Measurements from ENCODE around the gene OR56B4.
A peak's percentile ranks its signal among the peaks of the same experiment; 100 is the strongest.
"Not testable (repeated sequence)": the region's sequence is repeated elsewhere in the genome, so short reads cannot be mapped to it uniquely, and the experiment has no call there.

Gene OR56B4, protein sequence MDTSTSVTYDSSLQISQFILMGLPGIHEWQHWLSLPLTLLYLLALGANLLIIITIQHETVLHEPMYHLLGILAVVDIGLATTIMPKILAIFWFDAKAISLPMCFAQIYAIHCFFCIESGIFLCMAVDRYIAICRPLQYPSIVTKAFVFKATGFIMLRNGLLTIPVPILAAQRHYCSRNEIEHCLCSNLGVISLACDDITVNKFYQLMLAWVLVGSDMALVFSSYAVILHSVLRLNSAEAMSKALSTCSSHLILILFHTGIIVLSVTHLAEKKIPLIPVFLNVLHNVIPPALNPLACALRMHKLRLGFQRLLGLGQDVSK

DNA sequence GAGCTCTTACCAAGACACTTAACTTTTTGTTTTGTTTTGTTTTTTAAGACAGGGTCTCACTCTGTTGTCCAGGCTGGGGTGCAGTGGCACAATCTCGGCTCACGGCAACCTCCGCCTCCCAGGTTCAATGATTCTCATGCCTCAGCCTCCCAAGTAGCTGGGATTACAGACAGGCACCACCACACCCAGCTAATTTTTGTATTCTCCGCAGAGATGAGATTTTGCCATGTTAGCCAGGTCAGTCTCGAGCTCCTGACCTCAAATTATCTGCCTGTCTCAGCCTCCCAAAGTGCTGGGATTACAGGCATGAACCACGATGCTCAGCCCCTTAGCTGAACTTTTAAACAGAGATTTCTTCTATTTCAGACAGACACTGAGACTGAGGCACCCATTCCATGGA, at the start of gene OR56B4:
Gene OR56B4 (plus strand): TSS at position 301 of the 400 bp plus-strand sequence. CDS start 95 bp downstream, at position 396.
- not testable (repeated sequence) for DNase-seq (ENCODE audit: low spot score)

DNA sequence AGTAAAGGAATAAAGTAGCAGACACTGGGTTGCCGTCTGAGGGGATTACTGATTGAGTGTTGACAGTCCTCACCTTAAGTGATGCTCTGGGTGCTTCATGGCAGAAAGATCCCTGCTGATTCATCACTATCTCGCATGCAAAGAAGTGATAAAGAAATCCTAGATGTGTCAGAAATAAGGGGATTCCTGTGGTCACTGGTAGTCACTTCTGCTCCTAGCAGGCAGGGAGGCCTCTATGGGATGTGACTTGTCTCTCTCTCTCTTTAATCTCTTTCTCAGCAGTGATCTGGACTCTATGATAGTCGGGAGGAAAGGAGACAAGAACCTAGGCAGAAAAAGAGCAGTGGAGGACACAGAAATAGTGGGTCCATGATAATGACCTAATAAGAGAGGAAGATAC, 46.0 kb upstream of the OR56B4 start:
- DNase-seq (ENCODE audit: low spot score) = no peak

DNA sequence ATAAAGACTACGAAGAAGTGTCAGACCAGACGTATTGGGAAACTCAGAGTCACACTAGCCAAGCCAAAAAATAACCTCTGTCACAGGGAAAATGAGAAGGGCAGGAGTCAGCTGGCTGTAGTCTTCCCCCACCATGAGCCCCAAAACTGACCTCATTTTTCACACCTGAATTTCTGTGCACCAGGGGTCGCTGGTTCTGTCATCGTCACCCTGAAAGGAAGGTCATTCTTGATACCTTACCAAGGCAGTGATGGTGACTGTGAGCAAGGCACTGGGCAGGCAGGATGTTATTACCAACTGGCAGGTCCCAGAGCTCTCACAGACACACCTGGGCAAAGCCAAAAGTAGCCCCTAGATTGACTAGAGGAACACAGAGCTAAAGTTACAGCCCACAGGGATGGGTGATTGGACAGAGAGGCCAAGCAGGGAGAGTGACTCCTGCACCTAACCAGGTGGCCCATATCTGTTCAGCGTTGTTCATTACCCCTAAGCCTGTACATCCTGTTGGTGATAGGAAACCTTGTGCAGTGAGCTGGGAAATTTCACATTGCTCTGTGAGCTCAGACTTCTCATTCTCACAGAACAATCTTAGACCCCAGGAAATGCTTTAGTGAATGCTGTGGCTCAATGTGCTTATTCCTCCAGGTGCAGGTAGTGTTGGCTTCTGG, 44.7 kb upstream of the OR56B4 start:
- DNase-seq (ENCODE audit: low spot score) = no peak

DNA sequence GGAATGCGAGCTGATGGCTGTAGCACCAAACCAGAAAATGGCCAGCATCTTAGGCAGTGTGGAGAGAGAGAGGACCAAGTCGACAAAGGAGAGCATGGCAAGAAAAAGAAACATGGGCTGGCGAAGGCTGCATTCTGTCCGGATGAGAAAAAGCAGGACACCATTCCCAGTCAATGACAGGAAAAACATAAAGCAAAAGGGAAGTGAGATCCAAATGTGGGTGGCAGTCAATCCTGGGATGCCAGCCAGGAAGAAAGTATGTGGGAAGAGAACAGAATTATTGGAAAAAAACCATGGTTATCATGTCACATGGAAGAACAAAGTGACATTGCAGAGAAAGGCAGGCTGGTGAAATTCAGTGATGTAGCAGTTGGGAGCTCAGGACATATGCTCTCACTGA, 40.0 kb upstream of the OR56B4 start:
- no peak for DNase-seq (ENCODE audit: low spot score)

DNA sequence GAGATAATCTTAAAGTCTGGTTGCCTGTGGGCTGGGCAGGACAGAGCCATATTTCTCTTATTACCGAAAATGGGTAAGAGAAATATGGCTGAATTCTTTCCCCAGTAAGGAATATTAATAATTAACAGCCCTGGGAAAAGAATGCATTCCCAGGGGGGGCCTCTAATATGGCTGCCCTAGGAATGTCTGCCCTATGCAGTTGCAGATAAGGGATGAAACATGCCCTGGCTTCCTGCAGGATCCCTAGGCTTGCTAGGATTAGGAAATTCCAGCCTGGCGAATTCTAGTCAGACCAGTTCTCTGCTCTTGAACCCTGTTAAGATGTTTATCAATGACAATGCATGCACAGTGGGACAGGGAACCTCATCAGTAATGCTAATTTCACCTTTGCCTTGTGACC, 31.0 kb upstream of the OR56B4 start:
- DNase-seq (ENCODE audit: low spot score) = not testable (repeated sequence)

DNA sequence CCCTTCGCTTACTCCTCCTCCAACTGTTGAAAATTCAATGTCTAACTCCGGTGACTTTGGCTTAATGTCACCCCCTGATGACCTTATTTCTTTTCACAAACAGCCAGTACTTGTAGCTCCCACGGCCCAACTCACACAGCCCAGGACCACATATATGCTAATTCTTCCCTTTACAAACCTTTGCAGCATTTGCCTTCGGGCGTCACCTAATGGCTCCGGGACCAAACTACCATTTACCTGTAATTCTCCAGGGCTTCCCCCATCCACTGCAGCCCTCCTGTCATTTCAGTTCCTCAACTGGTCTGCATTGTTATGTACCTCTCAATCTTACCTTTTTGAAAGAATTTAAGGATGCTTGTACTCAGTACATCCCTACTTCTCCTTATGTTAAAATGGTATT, 29.8 kb upstream of the OR56B4 start:
- no peak for DNase-seq (ENCODE audit: low spot score)

DNA sequence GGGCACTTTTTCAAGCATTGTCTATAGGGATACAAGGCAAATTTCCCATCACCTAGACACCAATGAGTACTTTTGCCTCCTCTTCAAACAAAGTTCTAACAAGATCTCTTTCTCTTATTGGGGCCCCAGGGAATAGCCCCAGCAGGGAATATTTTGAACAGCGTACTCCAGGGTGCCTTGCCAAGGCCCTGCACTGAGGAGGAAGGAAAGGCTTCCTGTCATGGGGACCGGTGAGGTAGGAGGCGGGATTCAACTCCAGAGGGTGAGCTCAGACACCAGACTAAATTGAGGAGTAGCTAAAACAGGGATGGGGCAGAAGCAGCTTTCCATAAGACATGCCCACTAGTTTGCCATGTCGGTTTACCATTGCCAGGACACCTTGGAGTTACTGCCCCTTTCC, 28.0 kb upstream of the OR56B4 start:
- no peak for DNase-seq (ENCODE audit: low spot score)

DNA sequence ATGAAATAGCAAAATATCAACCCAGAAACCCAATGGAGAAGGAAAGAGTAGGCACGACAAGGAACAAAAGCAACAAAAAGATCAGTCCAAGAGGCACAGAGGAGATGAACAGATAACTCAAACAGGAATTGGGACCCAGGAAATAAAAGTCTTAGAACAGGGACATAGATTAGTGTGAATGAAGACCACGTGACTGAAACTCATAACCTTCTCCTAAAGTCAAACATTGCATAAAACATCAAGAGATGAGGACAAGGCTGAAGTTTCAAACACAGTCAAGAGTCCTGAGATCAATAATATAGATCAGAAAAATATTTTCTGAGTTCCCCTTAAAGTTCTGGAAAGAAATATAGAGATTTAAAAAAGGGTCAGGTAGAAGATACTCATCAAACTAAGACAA, 24.4 kb upstream of the OR56B4 start:
- no peak for DNase-seq (ENCODE audit: low spot score)

DNA sequence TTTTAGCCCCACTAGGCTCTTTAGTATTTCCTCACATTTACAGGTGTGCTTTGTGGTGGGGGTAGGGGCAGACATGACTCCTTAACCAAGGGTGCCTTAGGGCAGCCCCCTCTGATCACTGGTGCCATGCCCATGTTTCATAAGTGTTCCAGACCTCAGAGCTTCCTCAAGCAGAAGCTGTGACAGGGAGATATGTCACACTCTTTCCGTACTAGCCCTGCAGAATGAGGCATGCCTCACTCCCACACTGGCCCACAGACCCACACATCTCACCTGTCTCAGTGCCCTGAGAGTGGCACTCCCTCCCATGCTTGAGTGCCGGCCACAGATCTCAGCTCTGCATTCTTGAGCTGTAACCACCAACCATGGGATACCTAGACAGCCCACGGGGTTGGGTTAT, 22.9 kb upstream of the OR56B4 start:
- no peak for DNase-seq (ENCODE audit: low spot score)

DNA sequence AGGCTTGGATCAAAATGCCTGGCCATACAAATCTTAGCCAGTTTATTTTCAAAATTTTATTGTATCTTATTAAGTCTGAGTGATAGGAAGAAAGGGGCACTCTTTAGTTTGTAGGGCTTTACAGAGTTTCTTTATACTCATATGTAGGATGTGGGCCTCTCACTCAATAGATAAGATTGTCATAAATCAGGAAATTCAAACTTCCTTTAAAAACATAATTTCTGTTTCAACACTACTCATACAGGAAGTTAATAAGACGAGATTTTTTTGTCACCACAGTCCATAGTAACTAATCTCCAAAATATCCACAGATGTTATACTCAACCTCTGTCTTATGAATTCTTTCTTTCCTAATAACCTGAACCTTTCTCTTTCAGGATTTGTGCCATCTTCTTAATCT, 13.3 kb upstream of the OR56B4 start:
- no peak for DNase-seq (ENCODE audit: low spot score)

DNA sequence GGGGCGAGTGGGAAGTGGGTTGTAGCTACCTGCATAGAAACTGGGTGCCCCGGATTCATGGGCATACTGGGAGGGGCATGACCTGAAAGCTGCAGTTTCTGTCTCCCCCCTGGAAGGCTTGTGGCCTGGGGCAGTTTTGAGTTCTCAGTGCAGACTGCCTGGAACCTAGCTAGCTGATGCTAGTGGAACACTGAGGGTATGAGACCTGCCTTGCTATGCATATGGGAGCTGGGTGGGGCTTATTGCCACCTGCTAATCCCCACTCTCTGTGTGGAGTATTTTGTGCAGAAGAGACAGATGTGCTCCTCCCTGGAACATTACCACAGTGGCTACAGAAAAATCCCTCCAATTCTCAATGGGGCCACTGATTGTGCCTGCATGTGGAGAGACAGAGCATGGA, 11.7 kb upstream of the OR56B4 start:
- no peak for DNase-seq (ENCODE audit: low spot score)

DNA sequence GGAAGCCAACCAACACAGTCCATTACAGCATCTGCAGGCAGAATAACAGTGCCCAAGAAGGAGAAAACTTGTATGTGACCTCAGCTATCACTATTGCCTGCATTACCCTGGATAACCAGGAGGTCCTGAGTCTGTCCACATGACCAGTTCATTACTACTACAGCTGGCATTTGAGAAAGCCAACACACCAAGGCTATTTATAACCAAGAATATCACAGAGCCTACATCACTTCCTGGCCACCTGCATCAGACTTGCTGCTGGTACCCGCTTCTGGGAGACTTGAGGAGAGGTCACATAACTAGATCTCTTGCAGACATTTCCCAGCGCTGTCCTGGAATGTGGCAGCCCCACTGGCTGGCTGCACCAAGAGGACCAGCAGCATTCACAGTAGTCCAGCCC, 11.1 kb upstream of the OR56B4 start:
- no peak for DNase-seq (ENCODE audit: low spot score)

DNA sequence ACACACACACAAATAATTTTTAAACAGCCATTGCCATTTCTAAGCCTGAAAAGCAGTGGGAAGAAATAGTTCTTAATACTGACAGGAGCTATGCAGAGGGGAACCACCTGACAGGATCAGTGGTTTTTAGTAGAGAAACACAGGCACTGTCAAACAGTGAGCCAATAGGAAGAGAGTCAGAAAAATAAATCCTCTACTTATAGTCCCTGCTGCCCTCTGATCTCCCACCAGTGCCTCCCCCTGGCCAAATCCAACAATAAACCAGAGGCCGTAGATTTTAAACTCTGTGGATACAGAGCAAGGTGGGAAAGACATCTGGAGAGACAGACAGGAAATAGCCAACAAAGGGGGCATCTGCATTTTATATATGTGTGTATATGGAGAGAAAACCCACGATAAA, 7.9 kb upstream of the OR56B4 start:
- DNase-seq (ENCODE audit: low spot score) = peak; percentile 18

DNA sequence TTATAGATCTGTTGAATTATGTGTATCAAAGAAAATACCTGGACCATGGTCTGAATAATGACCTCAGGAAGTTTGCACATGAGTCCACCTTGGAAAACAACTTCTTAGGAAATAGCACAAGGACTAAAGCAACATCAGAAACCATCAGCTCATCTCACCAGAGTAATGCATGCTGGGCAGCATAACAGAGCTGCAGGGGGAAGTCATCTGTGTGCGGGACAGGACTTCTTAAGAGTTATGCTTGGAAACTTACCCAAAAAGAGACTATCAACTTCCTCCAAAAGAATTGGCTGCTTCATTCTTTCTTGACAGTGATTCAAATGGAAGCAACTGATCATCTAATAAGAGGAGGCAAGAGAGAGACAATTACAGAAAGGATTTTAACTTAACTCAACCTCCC, 2.5 kb downstream of the OR56B4 start:
- no peak for DNase-seq (ENCODE audit: low spot score)

DNA sequence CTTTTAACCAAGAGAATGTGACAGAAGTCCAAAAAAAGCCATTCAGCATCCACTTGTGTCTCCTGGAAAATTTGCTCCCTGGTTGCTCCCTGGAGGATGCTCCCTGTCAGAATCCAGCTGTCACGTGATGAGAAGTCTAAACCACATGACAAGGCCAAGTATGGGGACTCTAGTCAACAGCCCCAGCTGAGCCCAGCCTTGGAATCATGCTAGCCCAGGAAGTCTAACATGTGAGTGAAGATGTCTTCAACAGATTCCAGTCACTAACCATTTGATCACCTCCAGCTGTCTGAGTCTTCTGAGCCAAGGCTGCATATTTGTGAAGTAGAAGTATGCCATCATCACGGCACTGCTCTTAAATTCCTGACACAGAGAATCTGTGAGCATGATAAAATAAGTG, 4.2 kb downstream of the OR56B4 start:
- DNase-seq (ENCODE audit: low spot score) = no peak

DNA sequence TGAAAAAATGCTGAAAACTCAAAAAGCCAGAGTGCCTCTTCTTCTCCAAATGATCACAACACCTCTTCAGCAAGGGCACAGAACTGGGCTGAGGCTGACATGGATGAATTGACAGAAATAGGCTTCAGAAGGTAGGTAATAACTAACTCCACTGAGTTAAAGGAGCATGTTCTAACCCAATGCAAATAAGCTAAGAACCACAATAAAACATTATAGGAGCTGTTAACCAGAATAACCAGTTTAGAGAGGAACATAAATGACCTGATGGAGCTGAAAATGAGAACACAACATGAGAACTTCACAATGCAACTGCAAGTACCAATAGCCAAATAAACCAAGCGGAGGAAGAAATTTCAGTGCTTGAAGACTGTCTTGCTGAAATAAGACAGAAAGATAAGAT, 9.2 kb downstream of the OR56B4 start:
- no peak for DNase-seq (ENCODE audit: low spot score)

DNA sequence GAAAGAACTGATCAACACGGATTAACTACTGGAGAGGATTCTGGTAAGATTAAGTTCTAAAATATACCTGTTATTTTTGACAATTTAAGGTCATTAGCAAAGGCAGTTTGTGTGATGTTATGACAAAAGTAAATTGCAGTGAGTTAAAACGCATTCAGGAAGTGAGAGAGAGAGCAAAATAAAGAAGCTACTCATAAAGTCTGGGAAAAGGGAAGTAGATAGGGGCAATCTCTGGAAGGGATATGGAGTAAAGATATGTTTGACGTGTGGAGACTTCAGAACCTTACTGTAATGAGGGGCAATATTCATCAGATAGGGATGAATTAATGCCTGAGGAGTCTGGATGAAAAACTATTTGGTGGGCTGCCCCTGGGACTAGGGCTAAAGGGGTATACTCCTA, 16.8 kb downstream of the OR56B4 start:
- no peak for DNase-seq (ENCODE audit: low spot score)

DNA sequence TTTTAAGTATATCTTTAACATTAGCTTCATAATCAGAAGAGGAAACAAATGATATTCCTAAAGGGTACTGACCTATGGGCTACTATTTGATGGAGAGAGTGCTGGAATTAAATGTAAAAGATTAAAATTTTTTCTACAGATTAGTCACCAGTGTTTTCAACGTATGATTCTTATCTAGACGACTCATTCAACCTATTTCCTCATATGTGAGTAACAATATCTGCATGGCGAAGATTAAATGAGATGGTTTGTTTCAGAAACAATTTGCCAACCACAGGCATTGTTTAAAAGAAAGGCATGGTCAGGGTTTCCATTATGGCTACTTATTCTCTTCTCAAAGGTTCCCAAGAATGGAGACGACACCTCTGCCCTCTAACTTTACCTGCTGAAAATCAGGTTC, 20.4 kb downstream of the OR56B4 start:
- DNase-seq (ENCODE audit: low spot score) = no peak

DNA sequence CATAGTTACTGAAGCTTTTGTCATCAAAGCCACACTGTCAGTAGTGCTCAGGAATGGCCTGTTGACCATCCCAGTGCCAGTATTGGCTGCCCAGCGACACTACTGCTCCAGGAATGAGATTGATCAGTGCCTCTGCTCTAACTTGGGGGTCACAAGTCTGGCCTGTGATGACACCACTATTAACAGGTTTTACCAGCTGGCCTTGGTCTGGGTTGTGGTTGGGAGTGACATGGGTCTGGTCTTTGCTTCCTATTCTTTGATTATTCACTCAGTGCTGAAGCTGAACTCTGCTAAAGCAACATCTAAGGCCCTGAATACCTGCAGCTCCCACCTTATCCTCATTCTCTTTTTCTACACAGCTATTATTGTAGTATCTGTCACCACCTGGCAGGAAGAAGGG, 21.5 kb downstream of the OR56B4 start:
- DNase-seq (ENCODE audit: low spot score) = no peak

DNA sequence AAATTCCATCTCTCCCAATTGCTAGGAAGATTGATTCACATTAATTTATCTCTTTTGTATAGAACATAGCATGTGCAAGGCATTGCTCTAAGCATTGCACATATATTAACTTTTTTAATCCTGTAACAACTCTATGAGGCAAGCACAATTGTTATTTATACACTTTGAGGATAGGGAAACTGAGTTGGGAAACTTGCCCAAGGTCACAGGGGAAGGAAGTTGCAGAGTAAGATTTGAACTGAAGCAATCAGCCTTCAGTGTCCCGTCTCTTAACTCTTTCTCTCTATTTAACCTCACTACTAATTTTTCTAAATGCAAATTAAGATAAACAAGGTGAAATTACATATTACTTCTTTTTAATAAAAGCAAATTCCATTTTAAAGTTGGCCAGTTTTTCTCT, 22.2 kb downstream of the OR56B4 start:
- no peak for DNase-seq (ENCODE audit: low spot score)

DNA sequence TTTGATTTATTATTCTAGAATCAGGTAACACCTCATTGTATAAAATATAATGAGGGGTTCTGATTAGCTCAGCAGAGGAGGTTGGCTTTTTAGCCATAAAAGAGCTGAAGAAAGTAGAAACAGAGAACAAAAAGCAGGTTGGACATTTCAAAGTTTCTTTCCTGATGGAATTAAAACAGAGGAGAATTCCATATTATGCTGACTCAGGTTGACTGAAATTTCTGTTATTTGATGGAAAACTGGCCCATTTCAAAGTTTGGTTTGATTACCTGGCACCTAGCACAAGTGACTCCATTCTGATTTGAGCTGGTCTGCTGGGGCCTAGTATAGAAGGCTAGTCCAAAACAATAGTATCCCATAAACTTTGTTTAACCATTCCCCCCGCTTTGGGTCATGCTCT, 24.9 kb downstream of the OR56B4 start:
- no peak for DNase-seq (ENCODE audit: low spot score)

DNA sequence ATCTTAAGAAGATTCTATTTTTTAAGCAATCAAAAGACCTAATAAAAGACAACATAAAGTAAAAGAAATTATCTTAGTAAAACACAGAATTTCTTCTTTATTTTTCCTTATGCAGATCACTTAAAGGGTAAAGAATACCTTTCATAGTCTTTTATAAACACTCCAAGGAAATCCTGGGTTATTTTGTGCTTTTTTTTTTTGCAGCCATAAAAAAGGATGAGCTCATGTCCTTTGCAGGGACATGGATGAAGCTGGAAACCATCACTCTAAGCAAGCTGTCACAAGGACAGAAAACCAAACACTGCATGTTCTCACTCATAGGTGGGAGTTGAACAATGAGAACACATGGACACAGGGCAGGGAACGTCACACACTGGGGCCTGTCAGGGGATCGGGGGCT, 28.5 kb downstream of the OR56B4 start:
- not testable (repeated sequence) for DNase-seq (ENCODE audit: low spot score)

DNA sequence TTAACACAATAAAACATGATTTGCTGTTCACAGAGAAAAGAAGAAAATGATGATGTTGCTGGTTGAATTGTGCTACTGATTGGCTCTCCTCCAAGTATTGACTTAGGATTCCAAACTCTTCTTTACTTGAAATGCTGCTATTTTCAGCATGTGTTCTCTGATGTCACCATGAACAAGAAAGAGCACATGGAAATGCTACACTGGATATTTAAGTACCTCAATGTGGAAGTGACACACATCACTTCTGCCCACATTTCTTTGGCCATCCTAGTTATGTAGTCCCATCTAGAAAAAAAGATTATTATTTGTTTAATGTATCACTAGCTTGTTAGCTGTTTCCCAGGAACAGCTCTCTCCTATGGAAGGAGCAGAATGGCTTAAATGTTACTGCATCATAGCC, 35.5 kb downstream of the OR56B4 start:
- DNase-seq (ENCODE audit: low spot score) = no peak

DNA sequence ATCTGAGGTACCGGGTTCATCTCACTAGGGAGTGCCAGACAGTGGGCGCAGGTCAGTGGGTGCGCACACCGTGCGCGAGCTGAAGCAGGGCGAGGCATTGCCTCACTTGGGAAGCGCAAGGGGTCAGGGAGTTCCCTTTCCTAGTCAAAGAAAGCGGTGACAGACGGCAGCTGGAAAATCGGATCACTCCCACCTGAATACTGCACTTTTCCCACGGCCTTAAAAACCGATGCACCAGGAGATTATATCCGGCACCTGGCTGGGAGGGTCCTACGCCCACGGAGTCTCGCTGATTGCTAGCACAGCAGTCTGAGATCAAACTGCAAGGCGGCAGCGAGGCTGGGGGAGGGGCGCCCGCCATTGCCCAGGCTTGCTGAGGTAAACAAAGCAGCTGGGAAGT, 36.3 kb downstream of the OR56B4 start:
- DNase-seq (ENCODE audit: low spot score) = not testable (repeated sequence)

Data from iPS-NIHi11 (cell line).